ENCODE results near the gene IL5. TPM values are rescaled to one million over a fixed set of nuclear protein-coding genes. Genes with fewer than 3 reads are reported as not detected.
A peak's percentile ranks its signal among the peaks of the same experiment; 100 is the strongest.
"Not testable (repeated sequence)": the region's sequence is repeated elsewhere in the genome, so short reads cannot be mapped to it uniquely, and the experiment has no call there.

The IL5 gene
- polyA plus RNA-seq, 1 experiment = not detected

- H3K27me3 ChIP-seq (ENCODE audit: control insufficient read depth, insufficient read depth, low read length) = peaks cover under 1% of the 10 kb centered on the region
- ChIA-PET POLR2A (interaction anchor here (0.6 kb wide), 1 partner anchor 139 kb away, joined by 15 read pairs; no protein-coding TSS in a partner anchor), CTCF (interaction anchor here (0.6 to 3.4 kb wide), 31 partner anchors 10 to 382 kb away, joined by 3 to 29 read pairs (median 4); partner anchors contain the start of genes IL5, IRF1, RAD50 and SHROOM1)
- peak; percentile 85 for TF ChIP-seq CTCF (IDR thresholded peaks at IDR 0.05; ENCODE audit: insufficient read depth, low read depth, low read length)
- DNase-seq (ENCODE audit: low read depth) = no peak
- H3K36me3 ChIP-seq (ENCODE audit: control insufficient read depth, insufficient read depth, low read length) = no peaks in the 10 kb centered on the region
- H3K4me3 ChIP-seq (ENCODE audit: low read depth, low read length) = no peak overlapping the region
These were observed 16.9 kb downstream of the IL5 start for GRCh38 chr5:132526290-132526973.

GRCh38 chr5:132525299-132525724 is 18.0 kb downstream of the IL5 start:
- no peak for DNase-seq (ENCODE audit: low read depth)
- ChIA-PET POLR2A (no interaction called here), CTCF (interaction anchor here (0.7 to 3.4 kb wide), 6 partner anchors 11 to 268 kb away, joined by 3 to 29 read pairs (median 4); no protein-coding TSS in a partner anchor)
- H3K27me3 ChIP-seq (ENCODE audit: control insufficient read depth, insufficient read depth, low read length) = no peaks in the 10 kb centered on the region
- no peak overlapping the region for H3K4me3 ChIP-seq (ENCODE audit: low read depth, low read length)
- TF ChIP-seq CTCF (IDR thresholded peaks at IDR 0.05; ENCODE audit: insufficient read depth, low read depth, low read length) = no peak
- no peaks in the 10 kb centered on the region for H3K36me3 ChIP-seq (ENCODE audit: control insufficient read depth, insufficient read depth, low read length)

GRCh38 chr5:132524877-132525276 is 18.4 kb downstream of the IL5 start:
- POLR2A ChIA-PET; H3K27me3 ChIP-seq (ENCODE audit: control insufficient read depth, insufficient read depth, low read length); CTCF ChIA-PET: not testable (repeated sequence)

GRCh38 chr5:132522067-132522466 is 21.3 kb downstream of the IL5 start:
- H3K27me3 ChIP-seq (ENCODE audit: control insufficient read depth, insufficient read depth, low read length); CTCF ChIA-PET; DNase-seq (ENCODE audit: low read depth); H3K4me3 ChIP-seq (ENCODE audit: low read depth, low read length); H3K36me3 ChIP-seq (ENCODE audit: control insufficient read depth, insufficient read depth, low read length); POLR2A ChIA-PET: not testable (repeated sequence)

More at GRCh38 chr5:132524877-132525276, 18.4 kb downstream of the IL5 start:
- not testable (repeated sequence) for DNase-seq (ENCODE audit: low read depth); H3K36me3 ChIP-seq (ENCODE audit: control insufficient read depth, insufficient read depth, low read length); H3K4me3 ChIP-seq (ENCODE audit: low read depth, low read length)

- DNase-seq (ENCODE audit: low read depth); H3K4me3 ChIP-seq (ENCODE audit: low read depth, low read length); POLR2A ChIA-PET; H3K27me3 ChIP-seq (ENCODE audit: control insufficient read depth, insufficient read depth, low read length); CTCF ChIA-PET; H3K36me3 ChIP-seq (ENCODE audit: control insufficient read depth, insufficient read depth, low read length): not testable (repeated sequence)
These were observed 29.5 kb downstream of the IL5 start for GRCh38 chr5:132513618-132514336.

- Histone ChIP-seq H3K4me3 (ENCODE audit: low read depth, low read length) (no peak overlapping the region), H3K36me3 (ENCODE audit: control insufficient read depth, insufficient read depth, low read length) (no peaks in the 10 kb centered on the region), H3K27me3 (ENCODE audit: control insufficient read depth, insufficient read depth, low read length) (no peaks in the 10 kb centered on the region)
- no peak for TF ChIP-seq CTCF (IDR thresholded peaks at IDR 0.05; ENCODE audit: insufficient read depth, low read depth, low read length)
- ChIA-PET POLR2A (no interaction called here), CTCF (interaction anchor here (1.0 to 2.6 kb wide), 5 partner anchors 9 to 99 kb away, joined by 3 to 14 read pairs (median 3); no protein-coding TSS in a partner anchor)
- peak; percentile 70 for DNase-seq (ENCODE audit: low read depth)
These were observed 33.2 kb downstream of the IL5 start for GRCh38 chr5:132510076-132510475.

All from BJ (cell line).